NCI-H526 (cell line): ENCODE measurements around the gene BCL2A1.
A peak's percentile ranks its signal among the peaks of the same experiment; 100 is the strongest.
"Not testable (repeated sequence)": the region's sequence is repeated elsewhere in the genome, so short reads cannot be mapped to it uniquely, and the experiment has no call there.

Source experiments
- DNase-seq, 2 experiments: peaks; one replicate each; lab custom pipeline; 2025; lab: John Stamatoyannopoulos, UW

Gene BCL2A1

DNA sequence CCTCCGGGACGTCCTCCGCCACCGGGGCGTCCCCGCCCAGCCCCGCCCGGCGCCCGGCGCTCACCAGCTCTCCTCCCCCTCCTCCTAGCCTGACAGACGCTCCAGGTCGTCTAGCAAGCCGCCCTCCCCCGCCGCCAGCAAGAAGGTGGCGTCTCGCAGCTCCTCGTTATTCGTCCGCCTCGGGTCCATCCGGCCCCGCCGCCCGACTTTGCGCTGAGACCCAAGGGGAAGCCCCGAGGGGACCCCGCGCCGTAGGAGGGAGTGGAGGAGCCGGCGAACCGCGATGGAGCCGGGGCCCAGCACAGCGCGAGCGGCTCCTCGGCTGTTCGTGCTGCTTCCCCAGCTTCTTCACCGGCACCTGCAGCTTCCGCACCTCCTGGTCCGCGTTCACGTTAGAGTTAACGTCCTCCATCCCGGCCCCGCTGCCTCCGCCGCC lies 47.9 kb downstream of the BCL2A1 start:
- peak; percentile 82 to 83 for DNase-seq

DNA sequence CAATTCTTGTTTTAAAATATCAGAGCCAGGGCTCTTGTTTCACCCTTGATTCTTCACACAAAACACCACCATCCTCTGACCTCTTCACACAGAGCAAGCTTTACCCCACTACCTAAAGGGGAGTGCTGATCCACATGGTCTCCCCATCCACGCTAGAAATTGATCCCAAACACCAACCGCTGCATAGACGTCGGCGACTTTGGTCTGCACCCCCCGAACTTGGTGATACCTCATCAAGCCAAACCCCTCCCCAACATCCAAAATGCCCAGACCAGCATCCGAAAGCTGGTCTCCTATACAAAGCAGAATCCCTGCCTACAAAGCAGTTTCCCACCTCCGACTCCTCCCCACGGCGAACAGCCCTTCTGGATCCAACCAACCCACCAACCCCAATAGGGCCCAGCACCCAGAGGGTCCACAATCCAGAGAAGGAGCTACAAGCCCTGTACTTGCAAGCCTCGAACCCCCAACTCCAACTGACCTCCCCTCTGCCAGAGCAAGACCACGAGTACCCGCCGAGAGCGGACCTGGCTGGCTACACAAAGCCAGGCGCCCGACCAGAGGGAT lies 48.4 kb downstream of the BCL2A1 start:
- DNase-seq: peak in 1 of 2 experiments; percentile 47

DNA sequence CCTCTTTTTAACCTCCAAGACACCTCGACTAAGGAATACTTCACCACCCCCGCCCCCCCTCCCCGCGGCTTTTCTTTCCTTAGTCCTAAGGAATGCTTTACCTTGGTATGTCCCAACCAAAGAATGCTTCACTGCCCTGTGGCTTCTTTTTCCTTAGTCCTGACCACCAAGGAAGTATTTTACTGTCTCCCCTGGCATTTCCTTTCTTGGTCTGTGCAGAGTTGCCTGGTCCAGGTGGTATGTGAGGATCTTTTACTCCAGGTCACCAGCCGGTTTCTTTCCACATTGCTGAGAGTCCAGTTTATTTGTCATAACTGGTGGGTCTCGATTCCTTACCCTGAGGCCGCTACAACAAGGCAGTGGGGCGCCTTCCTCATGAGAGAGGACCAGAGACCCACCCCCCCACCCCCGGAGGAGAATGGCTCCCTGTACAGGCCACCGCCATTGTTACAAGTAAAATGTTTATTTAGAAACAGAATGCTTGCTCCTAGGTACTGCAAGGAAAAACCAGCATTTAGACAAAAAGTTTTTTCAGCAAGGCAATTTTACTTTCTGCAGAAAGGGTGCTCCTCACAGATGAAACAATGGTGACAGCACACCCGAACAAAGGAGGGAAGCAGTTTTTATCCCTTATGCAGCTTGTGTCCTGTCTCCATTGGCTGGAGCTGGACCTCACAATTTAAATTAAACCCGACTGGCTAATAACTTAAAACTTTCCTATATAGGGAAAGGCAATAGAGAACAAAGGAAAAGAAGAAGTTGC lies 51.1 kb downstream of the BCL2A1 start:
- DNase-seq: no peak

DNA sequence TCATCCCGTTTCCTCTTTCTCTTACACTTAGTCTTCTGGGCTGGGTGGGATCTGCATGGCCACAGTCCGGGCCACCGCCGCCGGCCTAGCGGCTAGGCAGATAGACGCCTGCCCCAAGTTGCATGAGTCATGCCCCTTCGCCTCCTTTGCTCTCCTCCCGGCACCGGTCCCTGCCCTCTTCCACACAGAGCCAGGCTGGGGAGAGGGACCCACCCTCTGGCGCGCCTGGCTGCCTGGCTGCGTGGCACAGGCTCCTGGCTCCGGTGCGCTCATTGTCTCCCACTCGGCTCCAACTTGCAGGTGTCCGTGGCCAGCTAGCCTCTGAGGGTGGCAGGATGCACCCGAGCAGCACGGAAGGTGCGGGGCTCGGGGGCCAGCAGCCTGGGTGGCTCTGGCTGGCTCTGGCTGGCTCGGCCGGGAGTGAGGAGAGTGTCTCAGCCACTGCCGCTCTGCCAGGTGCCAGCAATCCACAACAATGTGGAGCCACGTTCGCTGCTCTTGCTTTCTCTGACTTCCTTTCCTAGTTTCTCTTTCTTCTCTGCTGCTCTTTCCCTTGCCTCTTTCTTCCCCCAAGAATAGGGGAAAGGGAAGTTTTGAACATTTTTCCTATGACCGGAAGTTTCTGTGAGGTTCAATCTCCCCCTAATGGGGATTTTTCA lies 51.8 kb downstream of the BCL2A1 start:
- DNase-seq: no peak

DNA sequence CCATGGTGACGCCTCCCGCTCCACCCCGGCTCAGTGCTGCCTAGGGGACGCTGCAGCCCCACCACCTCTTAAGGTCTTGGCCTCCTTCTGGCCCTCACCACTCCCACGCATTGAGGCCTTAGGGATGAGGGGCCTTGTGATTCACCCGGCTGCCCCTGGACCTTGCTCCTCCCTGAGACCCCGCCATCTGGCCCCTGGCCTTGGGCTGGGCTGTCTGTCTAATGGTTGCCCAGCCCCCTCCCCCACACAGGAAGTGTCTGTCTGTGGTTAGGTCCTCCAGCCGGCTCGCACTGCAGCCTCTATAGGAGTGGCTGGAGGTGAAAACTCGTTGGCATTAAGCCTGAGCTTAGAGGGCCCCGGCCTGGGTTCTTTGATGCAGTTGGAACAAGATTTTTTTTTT lies 52.7 kb downstream of the BCL2A1 start:
- DNase-seq: no peak

DNA sequence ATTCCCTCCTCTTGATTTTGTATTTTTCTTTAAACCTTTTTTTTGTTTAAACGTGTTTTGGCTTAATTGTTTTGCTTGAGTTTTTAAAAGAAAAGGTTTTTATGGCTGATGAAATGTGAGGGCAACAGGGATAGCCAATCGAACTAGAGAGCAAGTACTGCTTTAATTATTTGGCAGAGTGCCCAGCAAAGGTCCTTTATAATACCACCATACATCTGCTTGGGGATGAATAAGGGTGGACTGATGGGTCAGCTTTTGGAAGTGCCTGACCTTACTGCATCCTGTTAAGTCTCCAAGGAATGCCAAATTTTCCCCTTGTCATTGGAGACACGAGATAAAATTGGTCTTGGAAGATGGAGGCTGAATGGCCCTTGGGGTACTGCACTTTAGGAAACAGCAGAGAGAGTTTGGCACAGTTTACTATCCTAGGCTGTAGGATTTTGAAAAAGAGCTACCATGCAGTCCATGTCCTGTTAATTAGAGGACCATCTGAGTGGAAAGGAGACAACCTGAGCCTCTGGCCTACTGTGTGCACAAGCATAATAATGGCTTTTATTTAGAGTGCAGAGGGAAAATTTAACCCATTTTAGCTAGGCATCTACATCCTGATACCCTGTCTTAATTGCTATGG lies 54.4 kb downstream of the BCL2A1 start:
- DNase-seq: no peak

DNA sequence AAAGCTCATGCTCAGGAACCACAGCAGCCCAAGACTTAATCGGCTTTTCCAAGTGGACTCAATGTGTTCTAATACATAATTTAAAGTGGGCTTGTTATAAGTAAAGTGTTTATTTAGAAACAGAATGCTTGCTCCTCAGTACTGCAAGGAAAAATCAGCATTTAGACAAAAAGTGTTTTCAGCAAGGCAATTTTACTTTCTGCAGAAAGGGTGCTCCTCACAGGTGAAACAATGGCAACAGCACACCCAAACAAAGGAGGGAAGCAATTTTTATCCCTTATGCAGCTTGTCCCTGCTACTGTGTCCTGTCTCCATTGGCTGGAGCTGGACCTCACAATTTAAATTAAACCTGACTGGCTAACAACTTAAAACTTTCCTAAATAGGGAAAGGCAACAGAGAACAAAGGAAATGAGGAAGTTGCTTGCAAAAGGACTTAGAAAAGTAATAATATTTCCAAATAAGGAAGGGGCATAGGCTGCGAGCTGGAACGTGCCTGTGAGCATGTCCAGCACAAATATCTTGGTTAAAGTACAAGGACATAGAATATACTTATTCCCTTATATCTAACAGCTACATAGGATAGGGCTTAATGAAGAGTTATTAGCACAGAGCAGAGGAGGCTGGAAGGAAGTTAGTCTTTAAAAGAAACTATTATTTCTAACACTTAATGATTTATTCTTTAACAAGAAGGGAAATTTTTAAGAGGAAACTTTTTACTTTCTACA lies 55.1 kb downstream of the BCL2A1 start:
- not testable (repeated sequence) for DNase-seq

DNA sequence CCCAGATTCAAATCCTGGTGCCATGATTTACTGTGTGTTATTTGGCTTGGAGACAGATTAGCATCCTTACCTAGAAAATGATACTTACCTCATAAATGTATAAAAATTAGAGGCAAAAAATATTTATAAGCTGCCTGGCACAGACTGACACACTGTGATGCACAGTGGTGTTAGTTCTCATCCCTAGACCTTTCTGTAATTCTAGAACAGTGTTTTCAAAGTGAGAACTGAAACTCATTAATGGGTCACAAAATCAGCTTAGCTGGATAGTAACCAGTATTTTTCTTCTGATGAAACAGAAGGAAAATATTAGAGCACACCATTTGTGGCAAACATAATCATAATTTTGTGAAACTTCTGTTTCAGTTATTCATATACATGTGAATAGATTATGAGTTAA lies 56.3 kb downstream of the BCL2A1 start:
- DNase-seq: no peak
